PC-9 (cell line): Measurements from ENCODE around the gene NOX3. TPM values are rescaled to one million over a fixed set of nuclear protein-coding genes. Genes with fewer than 3 reads are reported as not detected.

ENCODE experiments used
- BruUV-seq: library from RNA; stranded (reverse); fragments of 400-500 nt; replicated peaks from 2 replicates; lab custom pipeline; 2021; lab: Mats Ljungman, UMichigan
- CTCF ChIA-PET: fragments of 300-600 bp; sonication (Branson Sonifier 250); formaldehyde crosslinking; loops from one replicate; lab custom pipeline; 2022; ENCODE audit warnings: antibody characterized with exemption; lab: Charles Lee
- POLR2A ChIA-PET: fragments of 300-600 bp; sonication (Branson Sonifier 250); formaldehyde crosslinking; loops from one replicate; lab custom pipeline; 2022; ENCODE audit warnings: antibody characterized with exemption; ENCODE audit not compliant: unreplicated experiment; lab: Charles Lee
- DNase-seq, 2 experiments: peaks; one replicate each; pipeline versions ENCODE4 v3.0.0 to v3.0.0-alpha.2; 2015 to 2022; ENCODE audit warnings: mixed read lengths in 1 of 2
- H2AFZ ChIP-seq: fragments of 200-600 bp; sonication (generic); 2 replicates; pipeline ENCODE4 v1.8.1; 2017; ENCODE audit warnings: antibody characterized with exemption
- H3F3A ChIP-seq: fragments of 200-600 bp; sonication (generic); 2 replicates; pipeline ENCODE4 v1.8.1; 2017; ENCODE audit warnings: antibody characterized with exemption, mild to moderate bottlenecking, low read depth; ENCODE audit not compliant: insufficient read depth
- H3K27ac ChIP-seq: fragments of 200-600 bp; sonication (generic); 2 replicates; pipeline ENCODE4 v1.6.1; 2016; ENCODE audit warnings: mixed run types
- H3K27me3 ChIP-seq: fragments of 200-600 bp; sonication (generic); 2 replicates; pipeline ENCODE4 v1.6.1; 2016; ENCODE audit warnings: low read depth, mixed run types; ENCODE audit not compliant: insufficient read depth
- H3K36me3 ChIP-seq: fragments of 200-600 bp; sonication (generic); 2 replicates; pipeline ENCODE4 v1.6.1; 2016; ENCODE audit warnings: low read depth, mixed run types
- H3K4me1 ChIP-seq: fragments of 200-600 bp; sonication (generic); replicated peaks from 2 replicates; pipeline ENCODE4 v1.6.1; 2016; ENCODE audit warnings: mixed run types; ENCODE audit not compliant: insufficient read depth
- H3K4me2 ChIP-seq: fragments of 200-600 bp; sonication (generic); 2 replicates; pipeline ENCODE4 v1.6.1; 2017; ENCODE audit warnings: mixed run types
- H3K4me3 ChIP-seq: fragments of 200-600 bp; sonication (generic); 2 replicates; pipeline ENCODE4 v1.6.1; 2016; ENCODE audit warnings: mixed run types
- H3K79me2 ChIP-seq: fragments of 200-600 bp; sonication (generic); 2 replicates; pipeline ENCODE4 v1.6.1; 2017; ENCODE audit warnings: low read depth, mixed run types
- H3K9me2 ChIP-seq: fragments of 200-600 bp; sonication (generic); 2 replicates; pipeline ENCODE4 v1.8.1; 2017; ENCODE audit warnings: mild to moderate bottlenecking; ENCODE audit not compliant: insufficient read depth
- H3K9me3 ChIP-seq: fragments of 200-600 bp; sonication (generic); 2 replicates; pipeline ENCODE4 v1.8.1; 2016; ENCODE audit warnings: low read depth; ENCODE audit not compliant: insufficient read depth
- H4K20me1 ChIP-seq: fragments of 200-600 bp; sonication (generic); 2 replicates; pipeline ENCODE4 v1.8.1; 2017; ENCODE audit not compliant: insufficient read depth
- CTCF ChIP-seq: fragments of 200-600 bp; sonication (generic); conservative IDR thresholded peaks from 2 replicates; pipeline ENCODE4 v1.6.1; 2017; ENCODE audit warnings: mixed run types, antibody characterized with exemption, mild to moderate bottlenecking, moderate library complexity
- EZH2 ChIP-seq: fragments of 200-600 bp; sonication (generic); IDR thresholded peaks from 2 replicates; pipeline ENCODE4 v1.8.0; 2017; ENCODE audit warnings: antibody characterized with exemption, low read depth
- intact Hi-C: fragments of 100-400 bp; cut with micrococcal nuclease; formaldehyde crosslinking; loops from one replicate; pipeline ENCODE4 v1.10.0; 2022; ENCODE audit not compliant: unreplicated experiment
- total RNA-seq: library from RNA; stranded (reverse); gene quantifications from 2 replicates; pipeline ENCODE4 v1.2.3, GENCODE V29; 2021

NOX3 gene
- total RNA-seq, 1 experiment from 2014 or later: not detected

- DNase-seq: no peak
- no peak for TF ChIP-seq CTCF
- TF ChIP-seq EZH2: no peak
- ChIA-PET POLR2A (interaction anchor here (0.6 kb wide), 1 partner anchor 112 kb away, joined by 16 read pairs; no protein-coding TSS in a partner anchor), CTCF (interaction anchor here (0.5 kb wide), 1 partner anchor 94 kb away, joined by 18 read pairs; no protein-coding TSS in a partner anchor)
- intact Hi-C loops: loop anchor here (10.0 kb wide), 1 partner anchor 245 kb away; no protein-coding TSS in a partner anchor
- H3K9me3 ChIP-seq: no peaks in the 10 kb centered on the region
- no peak overlapping the region for H3K4me2 ChIP-seq
- no peaks in the 10 kb centered on the region for H4K20me1 ChIP-seq
- BruUV-seq: no TSS peak
- no peaks in the 10 kb centered on the region for H3K79me2 ChIP-seq
- H3K27me3 ChIP-seq: no peaks in the 10 kb centered on the region
- H3K9me2 ChIP-seq: no peaks in the 10 kb centered on the region
- no peaks in the 10 kb centered on the region for H3K4me1 ChIP-seq
- no peak overlapping the region for H3K27ac ChIP-seq
- no peak overlapping the region for H3K4me3 ChIP-seq
- H2AFZ ChIP-seq: no peak overlapping the region
- no peaks in the 10 kb centered on the region for H3F3A ChIP-seq
- no peaks in the 10 kb centered on the region for H3K36me3 ChIP-seq
Measured at GRCh38 chr6:155399745-155400653, 55.6 kb downstream of the NOX3 start.

- POLR2A ChIA-PET: no interaction called here
- DNase-seq: no peak
- no peaks in the 10 kb centered on the region for H3K27me3 ChIP-seq
- H3K36me3 ChIP-seq: no peaks in the 10 kb centered on the region
- H3K4me2 ChIP-seq: no peak overlapping the region
- H3F3A ChIP-seq: no peaks in the 10 kb centered on the region
- H3K27ac ChIP-seq: no peak overlapping the region
- H3K4me3 ChIP-seq: no peak overlapping the region
- H2AFZ ChIP-seq: no peak overlapping the region
- no TSS peak for BruUV-seq
- H3K9me2 ChIP-seq: no peaks in the 10 kb centered on the region
- intact Hi-C loops: loop anchor here (10.0 kb wide), 1 partner anchor 246 kb away; no protein-coding TSS in a partner anchor
- no peak for TF ChIP-seq EZH2
- no peak for TF ChIP-seq CTCF
- H3K9me3 ChIP-seq: no peaks in the 10 kb centered on the region
- H3K79me2 ChIP-seq: no peaks in the 10 kb centered on the region
- no peaks in the 10 kb centered on the region for H3K4me1 ChIP-seq
- H4K20me1 ChIP-seq: no peaks in the 10 kb centered on the region
- CTCF ChIA-PET: no interaction called here
Measured at GRCh38 chr6:155399062-155399744, 56.4 kb downstream of the NOX3 start.

GRCh38 chr6:155398701-155399061 lies 57.0 kb downstream of the NOX3 start:
- Histone ChIP-seq H3K4me1 (no peaks in the 10 kb centered on the region), H3K79me2 (no peaks in the 10 kb centered on the region), H3K9me3 (no peaks in the 10 kb centered on the region), H4K20me1 (no peaks in the 10 kb centered on the region), H2AFZ (no peak overlapping the region), H3K27ac (no peak overlapping the region), H3K27me3 (no peaks in the 10 kb centered on the region), H3K36me3 (no peaks in the 10 kb centered on the region), H3K9me2 (no peaks in the 10 kb centered on the region), H3F3A (no peaks in the 10 kb centered on the region), H3K4me2 (no peak overlapping the region), H3K4me3 (no peak overlapping the region)
- intact Hi-C loops: loop anchor here (10.0 kb wide), 1 partner anchor 246 kb away; no protein-coding TSS in a partner anchor
- BruUV-seq: no TSS peak
- CTCF ChIA-PET: no interaction called here
- POLR2A ChIA-PET: no interaction called here
- DNase-seq: no peak
- TF ChIP-seq EZH2: no peak
- no peak for TF ChIP-seq CTCF
